K562 (cell line): ENCODE data around the gene CTIF. TPM values are rescaled to one million over a fixed set of nuclear protein-coding genes. Genes with fewer than 3 reads are reported as not detected.

Source experiments
- ATAC-seq: fragments of 200-7000 bp; cut with Tn5 transposase; 3 replicates; pipeline ENCODE4 v1.9.1; 2020; ENCODE audit warnings: moderate library complexity
- BruUV-seq: library from RNA; stranded (reverse); fragments of 400-500 nt; replicated peaks from 2 replicates; lab custom pipeline; 2021; lab: Mats Ljungman, UMichigan
- CTCF ChIA-PET: fragments of 300-600 bp; formaldehyde crosslinking; extraction: SDS; loops from one replicate; lab custom pipeline; 2021; ENCODE audit warnings: low intra/inter-chr PET ratio; lab: Yijun Ruan, JAX
- POLR2A ChIA-PET: fragments of 300-600, 350-650 bp; sonication (Branson Sonifier 250); formaldehyde crosslinking; extraction: SDS; loops from one replicate; lab custom pipeline; 2021; ENCODE audit warnings: antibody characterized with exemption, inconsistent platforms; lab: Yijun Ruan, JAX
- DNase-seq, 4 experiments: peaks; one replicate each; pipeline versions ENCODE4 v3.0.0 to v3.0.0-alpha.2; 2011 to 2018; ENCODE audit warnings: low spot score in 3 of 4, mixed read lengths in 3 of 4; ENCODE audit errors: extremely low read depth in 1 of 4
- FAIRE-seq: peaks from 2 replicates; lab custom pipeline; 2011; peaks lifted over from hg19 to GRCh38; lab: Jason Lieb, UNC
- H2AFZ ChIP-seq: 2 replicates; pipeline ENCODE4 v1.6.0; 2011; ENCODE audit warnings: low read depth, low read length, control low read depth, inconsistent platforms
- H3K27ac ChIP-seq: fragments of 200-600 bp; 3 replicates; pipeline ENCODE4 v1.8.0; 2011; ENCODE audit warnings: low read depth, mild to moderate bottlenecking, control low read depth, inconsistent platforms, low read length, moderate library complexity, mixed read lengths; ENCODE audit errors: extremely low read depth
- H3K27me3 ChIP-seq, 2 experiments: fragments of 300-600 bp in 1 of 2; 2 replicates in 1 of 2; 3 replicates in 1 of 2; pipeline versions ENCODE4 v1.6.0 to v1.8.0; 2011; ENCODE audit warnings: inconsistent platforms in 2 of 2, low read length in 2 of 2, mild to moderate bottlenecking in 1 of 2, mixed read lengths in 1 of 2, moderate library complexity in 1 of 2; ENCODE audit not compliant: control insufficient read depth in 2 of 2, insufficient read depth in 2 of 2
- H3K36me3 ChIP-seq: fragments of 300-600 bp; 3 replicates; pipeline ENCODE4 v1.8.0; 2011; ENCODE audit warnings: mild to moderate bottlenecking, low read length, inconsistent platforms; ENCODE audit not compliant: control insufficient read depth, insufficient read depth
- H3K4me1 ChIP-seq, 2 experiments: fragments of 200-600 bp in 1 of 2; replicated peaks in 1 of 2; 2 replicates in 1 of 2; 3 replicates in 1 of 2; pipeline versions ENCODE4 v1.5.1 to v1.8.0; 2011; ENCODE audit warnings: inconsistent platforms in 2 of 2, low read length in 2 of 2, mild to moderate bottlenecking in 1 of 2, mixed read lengths in 1 of 2, moderate library complexity in 1 of 2; ENCODE audit not compliant: control insufficient read depth in 2 of 2, insufficient read depth in 2 of 2
- H3K4me2 ChIP-seq: 2 replicates; pipeline ENCODE4 v1.6.1; 2011; ENCODE audit warnings: low read length, control low read depth, inconsistent platforms, mixed read lengths; ENCODE audit not compliant: insufficient read depth
- H3K4me3 ChIP-seq: fragments of 200-600 bp; sonication (generic), shearing (Covaris generic); 2 replicates; pipeline ENCODE4 v1.5.1; 2016; ENCODE audit warnings: control low read depth, inconsistent platforms
- H3K79me2 ChIP-seq: fragments of 200-600 bp; 3 replicates; pipeline ENCODE4 v1.8.0; 2011; ENCODE audit warnings: low read length, inconsistent platforms; ENCODE audit not compliant: control insufficient read depth, insufficient read depth
- H3K9ac ChIP-seq, 2 experiments: 2 replicates each; pipeline versions ENCODE4 v1.6.0 to v1.6.1; 2011; ENCODE audit warnings: low read depth in 2 of 2, low read length in 2 of 2, control low read depth in 1 of 2, inconsistent platforms in 1 of 2, mild to moderate bottlenecking in 1 of 2, mixed read lengths in 1 of 2; ENCODE audit not compliant: insufficient read depth in 1 of 2
- H3K9me1 ChIP-seq: one replicate; pipeline ENCODE4 v1.6.0; 2011; ENCODE audit warnings: inconsistent platforms, mild to moderate bottlenecking, low read length, moderate library complexity; ENCODE audit not compliant: control insufficient read depth, insufficient read depth
- H3K9me3 ChIP-seq: replicated peaks from 2 replicates; pipeline ENCODE4 v1.5.1; 2011; ENCODE audit warnings: low read depth, low read length, inconsistent platforms; ENCODE audit not compliant: control insufficient read depth, insufficient read depth
- H4K20me1 ChIP-seq: replicated peaks from 2 replicates; pipeline ENCODE4 v1.6.1; 2011; ENCODE audit warnings: low read length, inconsistent platforms, mixed read lengths; ENCODE audit not compliant: control insufficient read depth, insufficient read depth
- ARNT ChIP-seq, 2 experiments: fragments of 450-650 bp; IDR thresholded peaks; 2 replicates each; pipeline ENCODE4 v1.6.1; 2016; ENCODE audit warnings: mild to moderate bottlenecking in 1 of 2
- NCOA2 ChIP-seq, 2 experiments: fragments of 450-650 bp; IDR thresholded peaks; 2 replicates each; pipeline ENCODE4 v1.6.1; 2018; ENCODE audit warnings: mild to moderate bottlenecking in 2 of 2, moderate library complexity in 1 of 2; ENCODE audit not compliant: partially characterized antibody in 2 of 2
- TCF7 ChIP-seq: sonication (generic); IDR thresholded peaks from 2 replicates; pipeline ENCODE4 v1.6.1; 2016; ENCODE audit warnings: antibody characterized with exemption, borderline replicate concordance
- THRAP3 ChIP-seq: fragments of 450-650 bp; IDR thresholded peaks from 2 replicates; pipeline ENCODE4 v1.6.1; 2016; ENCODE audit warnings: mild to moderate bottlenecking, inconsistent platforms, borderline replicate concordance
- XRCC4 ChIP-seq: IDR thresholded peaks from one replicate; pipeline ENCODE4 v1.6.1; 2011; ENCODE audit not compliant: insufficient read depth, insufficient read length; ENCODE audit errors: extremely low read depth
- WGBS: fragments of 100-300 bp; shearing (Covaris generic); methylation state at CpG from one replicate; pipeline ENCODE4 v1.1.6; 2016; ENCODE audit warnings: low coverage, mixed read lengths; ENCODE audit not compliant: insufficient coverage; ENCODE audit errors: missing lambda C conversion rate; 5-methylcytosine and 5-hydroxymethylcytosine counted together
- in situ Hi-C: fragments of 300-500 bp; cut with MboI; formaldehyde crosslinking; loops from 4 replicates; pipeline ENCODE4 v1.15.0; 2018; ENCODE audit warnings: inconsistent platforms, mixed read lengths
- intact Hi-C: fragments of 100-400 bp; cut with micrococcal nuclease; formaldehyde crosslinking; loops from 2 replicates; pipeline ENCODE4 v1.14.2; 2022
- polyA plus RNA-seq, 8 experiments: library from polyadenylated mRNA; depleted of rRNA in 4 of 8; stranded (reverse) in 5 of 8; unstranded in 3 of 8; fragments of >200 nt; fragmentation: Nextera tagmentation in 2 of 8; fragmentation: Illumina TruSeq in 1 of 8; extraction: Ambion mirVana in 2 of 8; extraction: Trizol in 1 of 8; gene quantifications; 2 replicates each; pipeline versions ENCODE4 v1.2.1 to v1.2.3, GENCODE V29; 2011 to 2014; ENCODE audit warnings: inconsistent platforms in 1 of 8, missing spikeins in 1 of 8
- total RNA-seq, 7 experiments: library from RNA; depleted of rRNA in 6 of 7; stranded (reverse); fragments of >200 nt in 6 of 7; fragmentation: Illumina TruSeq in 2 of 7; extraction: Trizol in 2 of 7; gene quantifications; 2 replicates each; pipeline versions ENCODE4 v1.2.1 to v1.2.3, GENCODE V29; 2011 to 2021; ENCODE audit warnings: low replicate concordance in 1 of 7
- TF ChIP-seq, protein P1 (sequence below): sonication (generic); formaldehyde crosslinking; IDR thresholded peaks from 2 replicates; pipeline ENCODE4 v1.8.0; 2022; ENCODE audit warnings: mild to moderate bottlenecking, low read depth, missing genetic modification reagents
- TF ChIP-seq, protein P2 (sequence below): sonication (generic); formaldehyde crosslinking; IDR thresholded peaks from 2 replicates; pipeline ENCODE4 v1.8.0; 2022; ENCODE audit warnings: missing genetic modification reagents, mild to moderate bottlenecking, moderate library complexity, borderline replicate concordance

CTIF gene
- total and polyA plus RNA-seq, 9 of the 15 experiments (the other 6 are each of a cell fraction or from before 2014, with no cell fraction given) = 0.17 to 11.5 (median 2.2) TPM

DNA sequence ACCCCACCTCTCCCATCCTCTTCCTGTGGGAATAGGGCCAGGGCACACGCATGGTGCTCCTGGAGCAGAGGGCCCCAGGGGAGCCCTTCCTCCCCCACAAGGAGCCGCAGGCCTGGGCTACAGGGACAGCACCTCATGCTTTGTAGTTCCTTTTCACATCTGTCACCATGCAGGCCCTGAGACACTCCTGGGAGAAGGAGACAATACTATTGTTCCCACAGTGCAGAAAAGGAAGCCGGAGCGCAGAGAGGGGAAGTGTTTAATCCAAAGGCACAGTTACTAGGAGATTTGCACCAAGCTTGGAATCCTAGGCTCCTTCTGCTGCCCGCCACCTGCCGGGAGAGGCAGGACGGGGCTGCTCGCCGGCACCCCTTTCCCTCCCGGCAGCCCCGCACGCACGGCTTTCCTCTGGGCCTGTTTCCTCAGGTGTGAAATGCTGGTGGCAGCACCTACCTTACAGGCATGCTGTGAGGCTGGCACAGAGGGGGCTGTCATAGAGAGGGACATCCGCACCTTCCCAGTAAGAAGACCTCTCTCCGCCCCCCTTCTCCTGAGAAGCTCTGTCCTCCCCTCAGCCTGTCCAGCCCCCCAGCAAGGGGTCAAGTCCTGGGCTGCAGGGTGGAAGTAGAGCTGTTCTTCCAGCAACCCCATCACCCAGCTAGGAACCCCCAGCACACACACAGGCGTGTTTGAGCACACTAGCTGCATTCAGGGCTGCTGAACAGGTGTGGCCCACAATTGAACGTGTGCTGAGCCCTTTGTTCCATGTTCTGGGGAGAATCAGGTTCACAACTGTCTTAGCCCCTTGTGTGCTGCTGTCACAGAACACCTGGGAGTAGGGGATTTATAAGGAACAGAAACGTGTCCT lies 349.3 kb downstream of the CTIF start (continued):
- TF ChIP-seq, protein P1, sequence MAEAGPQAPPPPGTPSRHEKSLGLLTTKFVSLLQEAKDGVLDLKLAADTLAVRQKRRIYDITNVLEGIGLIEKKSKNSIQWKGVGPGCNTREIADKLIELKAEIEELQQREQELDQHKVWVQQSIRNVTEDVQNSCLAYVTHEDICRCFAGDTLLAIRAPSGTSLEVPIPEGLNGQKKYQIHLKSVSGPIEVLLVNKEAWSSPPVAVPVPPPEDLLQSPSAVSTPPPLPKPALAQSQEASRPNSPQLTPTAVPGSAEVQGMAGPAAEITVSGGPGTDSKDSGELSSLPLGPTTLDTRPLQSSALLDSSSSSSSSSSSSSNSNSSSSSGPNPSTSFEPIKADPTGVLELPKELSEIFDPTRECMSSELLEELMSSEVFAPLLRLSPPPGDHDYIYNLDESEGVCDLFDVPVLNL (CRISPR knock-in tag) = no peak
- no peak for TF ChIP-seq THRAP3

DNA sequence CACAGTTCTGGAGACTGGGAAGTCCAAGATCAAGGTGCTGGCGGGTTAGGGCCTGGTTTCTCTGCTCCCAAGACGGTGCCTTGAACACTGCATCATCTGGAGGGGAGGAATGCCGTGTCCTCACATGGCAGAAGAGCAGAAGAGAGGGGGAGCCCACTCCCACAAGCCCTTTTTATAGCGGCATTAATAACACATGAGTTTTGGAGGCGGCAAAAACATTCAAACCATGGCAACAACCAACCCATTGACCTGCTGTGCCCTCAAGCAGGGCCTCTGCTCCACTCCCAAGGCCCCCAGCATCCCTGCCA lies 349.9 kb downstream of the CTIF start:
- Histone ChIP-seq H2AFZ (no peak overlapping the region), H3K9ac (no peak overlapping the region), H3K4me1 (peaks cover 0 to 19% of the 10 kb centered on the region in 2 experiments; a peak in 2 of 5 replicates), H3K27me3 (no peaks in the 10 kb centered on the region), H3K9me3 (no peaks in the 10 kb centered on the region), H4K20me1 (no peaks in the 10 kb centered on the region), H3K27ac (no peak overlapping the region), H3K9me1 (no peaks in the 10 kb centered on the region), H3K4me3 (no peak overlapping the region), H3K4me2 (no peak overlapping the region), H3K79me2 (no peaks in the 10 kb centered on the region), H3K36me3 (no peaks in the 10 kb centered on the region)
- FAIRE-seq (no peak), DNase-seq (no peak), ATAC-seq (no peak)
- ChIA-PET CTCF (no interaction called here), POLR2A (no interaction called here)
- in situ Hi-C loops = no loop called here
- 54% methylated on average over 5 of the region's 5 CpGs for WGBS
- BruUV-seq = no TSS peak
- TF ChIP-seq, protein P2, sequence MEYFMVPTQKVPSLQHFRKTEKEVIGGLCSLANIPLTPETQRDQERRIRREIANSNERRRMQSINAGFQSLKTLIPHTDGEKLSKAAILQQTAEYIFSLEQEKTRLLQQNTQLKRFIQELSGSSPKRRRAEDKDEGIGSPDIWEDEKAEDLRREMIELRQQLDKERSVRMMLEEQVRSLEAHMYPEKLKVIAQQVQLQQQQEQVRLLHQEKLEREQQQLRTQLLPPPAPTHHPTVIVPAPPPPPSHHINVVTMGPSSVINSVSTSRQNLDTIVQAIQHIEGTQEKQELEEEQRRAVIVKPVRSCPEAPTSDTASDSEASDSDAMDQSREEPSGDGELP = no peak
- TF ChIP-seq ARNT (IDR thresholded peaks at IDR 0.05) (no peak), XRCC4 (no peak), TCF7 (no peak), NCOA2 (IDR thresholded peaks at IDR 0.05; ENCODE audit: partially characterized antibody in 2 of 2) (no peak)
- intact Hi-C loops = no loop called here
